Progenitor cell of endocrine pancreas (in vitro differentiated cells): ENCODE results near the gene RPP30. TPM values are rescaled to one million over a fixed set of nuclear protein-coding genes. Genes with fewer than 3 reads are reported as not detected.
A peak's percentile ranks its signal among the peaks of the same experiment; 100 is the strongest.

Experiments
- DNase-seq: peaks from one replicate; pipeline ENCODE4 v3.0.0; 2021; ENCODE audit warnings: low spot score; ENCODE audit not compliant: unreplicated experiment
- H3K27ac Mint-ChIP-seq: 2 replicates; pipeline ENCODE4 v1.8.0; 2021; ENCODE audit warnings: mild to moderate bottlenecking, moderate library complexity, mixed read lengths
- H3K27me3 Mint-ChIP-seq: 2 replicates; pipeline ENCODE4 v1.8.0; 2021; ENCODE audit warnings: mixed read lengths
- H3K36me3 Mint-ChIP-seq: 2 replicates; pipeline ENCODE4 v1.8.0; 2022; ENCODE audit warnings: mixed read lengths; ENCODE audit not compliant: insufficient read depth
- H3K4me1 Mint-ChIP-seq: 2 replicates; pipeline ENCODE4 v1.8.0; 2021; ENCODE audit warnings: low read depth, mixed read lengths
- H3K4me3 Mint-ChIP-seq: 2 replicates; pipeline ENCODE4 v1.8.0; 2021; ENCODE audit warnings: low read depth, mild to moderate bottlenecking, moderate library complexity, mixed read lengths
- H3K9me3 Mint-ChIP-seq: 2 replicates; pipeline ENCODE4 v1.8.0; 2021; ENCODE audit warnings: low read depth, mixed read lengths
- total RNA-seq: library from RNA; stranded (reverse); gene quantifications from 2 replicates; pipeline ENCODE4 v1.2.1, GENCODE V29; 2021
- TF ChIP-seq, protein P1 (sequence below): fragments of 200-600 bp; sonication (generic); IDR thresholded peaks from one replicate; pipeline ENCODE4 v1.5.0; 2021; ENCODE audit warnings: antibody characterized with exemption, mild to moderate bottlenecking; ENCODE audit not compliant: unreplicated experiment

Gene RPP30
- total RNA-seq, 1 donor from 2014 or later = 53.5 TPM

DNA sequence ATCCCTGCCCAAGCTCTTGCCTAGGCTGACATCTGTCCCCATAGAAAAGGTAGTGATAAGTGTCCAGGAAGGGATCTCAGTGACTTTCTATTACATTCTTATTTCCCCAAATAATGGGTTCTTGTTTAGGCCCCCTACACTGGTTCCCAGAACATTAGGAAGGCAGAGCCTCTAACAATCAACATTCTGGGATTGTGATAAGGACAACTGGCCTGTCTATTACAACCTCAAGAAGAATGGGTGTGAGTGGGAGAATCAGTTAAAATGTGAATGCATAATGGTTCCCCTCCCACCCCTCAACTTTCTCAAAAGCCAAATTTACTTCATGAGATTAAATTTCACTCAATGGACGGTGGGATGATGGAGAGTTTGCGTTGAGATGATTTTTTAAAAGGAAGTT, 55.5 kb downstream of the RPP30 start:
- DNase-seq = no peak
- no peaks in the 10 kb centered on the region for H3K9me3 Mint-ChIP-seq
- H3K27me3 Mint-ChIP-seq = peaks cover 26% of the 10 kb centered on the region
- H3K4me3 Mint-ChIP-seq = no peak overlapping the region
- peaks cover 25% of the 10 kb centered on the region for H3K4me1 Mint-ChIP-seq
- H3K36me3 Mint-ChIP-seq = no peaks in the 10 kb centered on the region
- TF ChIP-seq, protein P1, sequence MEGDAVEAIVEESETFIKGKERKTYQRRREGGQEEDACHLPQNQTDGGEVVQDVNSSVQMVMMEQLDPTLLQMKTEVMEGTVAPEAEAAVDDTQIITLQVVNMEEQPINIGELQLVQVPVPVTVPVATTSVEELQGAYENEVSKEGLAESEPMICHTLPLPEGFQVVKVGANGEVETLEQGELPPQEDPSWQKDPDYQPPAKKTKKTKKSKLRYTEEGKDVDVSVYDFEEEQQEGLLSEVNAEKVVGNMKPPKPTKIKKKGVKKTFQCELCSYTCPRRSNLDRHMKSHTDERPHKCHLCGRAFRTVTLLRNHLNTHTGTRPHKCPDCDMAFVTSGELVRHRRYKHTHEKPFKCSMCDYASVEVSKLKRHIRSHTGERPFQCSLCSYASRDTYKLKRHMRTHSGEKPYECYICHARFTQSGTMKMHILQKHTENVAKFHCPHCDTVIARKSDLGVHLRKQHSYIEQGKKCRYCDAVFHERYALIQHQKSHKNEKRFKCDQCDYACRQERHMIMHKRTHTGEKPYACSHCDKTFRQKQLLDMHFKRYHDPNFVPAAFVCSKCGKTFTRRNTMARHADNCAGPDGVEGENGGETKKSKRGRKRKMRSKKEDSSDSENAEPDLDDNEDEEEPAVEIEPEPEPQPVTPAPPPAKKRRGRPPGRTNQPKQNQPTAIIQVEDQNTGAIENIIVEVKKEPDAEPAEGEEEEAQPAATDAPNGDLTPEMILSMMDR = no peak
- no peak overlapping the region for H3K27ac Mint-ChIP-seq

DNA sequence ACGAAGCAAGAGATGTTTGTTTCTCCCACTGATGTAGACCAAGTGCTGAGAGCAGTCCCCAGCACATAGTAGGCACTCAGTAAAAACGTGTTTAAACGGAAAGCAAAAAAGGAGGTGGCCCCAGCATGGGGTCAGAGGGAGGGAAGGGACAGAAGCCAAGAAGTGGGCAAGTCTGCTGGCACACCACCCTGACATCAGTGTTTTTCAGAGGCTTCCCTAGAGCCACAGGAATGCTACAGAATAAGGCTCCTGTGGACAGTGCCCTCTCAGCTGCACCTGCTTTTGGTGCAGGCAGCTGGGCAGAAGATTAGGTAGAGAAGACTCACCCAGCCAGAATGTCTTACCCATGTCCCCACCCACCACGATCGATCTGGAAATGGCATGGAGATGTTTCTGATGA, 57.4 kb downstream of the RPP30 start:
- Mint-ChIP-seq H3K36me3 (no peaks in the 10 kb centered on the region), H3K9me3 (no peaks in the 10 kb centered on the region), H3K4me3 (no peak overlapping the region), H3K27ac (no peak overlapping the region), H3K27me3 (peaks cover 11% of the 10 kb centered on the region), H3K4me1 (peaks cover 25% of the 10 kb centered on the region)
- TF ChIP-seq, protein P1 = no peak
- no peak for DNase-seq

DNA sequence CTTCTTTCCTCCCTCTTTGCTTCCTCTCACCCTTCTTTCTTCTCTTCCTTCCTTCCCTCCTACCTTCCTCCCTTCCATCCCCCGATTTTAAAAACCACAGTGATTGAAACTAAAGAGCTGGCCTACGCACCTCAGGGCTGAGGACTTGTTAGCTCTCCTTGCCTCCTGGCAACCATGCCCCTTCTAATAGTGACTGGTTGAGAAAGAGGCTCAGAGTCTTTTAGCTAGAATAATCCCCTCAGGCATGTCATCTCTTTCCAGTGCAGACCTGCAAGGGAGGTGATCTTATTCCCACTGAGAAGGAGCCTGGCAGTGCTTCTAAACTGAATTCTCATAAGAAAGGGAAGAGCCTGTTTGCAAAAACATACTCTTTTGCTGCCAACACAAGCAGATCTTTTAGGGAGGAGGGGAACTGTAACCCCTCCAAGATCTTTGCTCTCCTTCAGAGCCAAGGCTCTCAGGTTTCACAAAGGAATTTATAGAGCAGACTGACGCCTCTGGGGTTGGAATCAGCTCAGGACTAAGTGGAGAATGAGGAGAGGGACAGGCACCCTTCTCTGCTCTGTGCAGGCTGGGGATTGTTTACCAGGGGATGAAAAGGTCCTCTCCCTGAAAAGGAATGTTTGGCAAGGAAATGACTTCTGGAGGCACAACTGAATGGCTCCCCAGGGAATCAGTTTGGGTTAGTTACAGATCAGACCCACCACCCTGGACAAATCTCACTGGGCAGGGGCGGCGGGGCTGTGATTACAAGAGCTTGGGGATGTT, 58.5 kb downstream of the RPP30 start:
- DNase-seq = no peak
- TF ChIP-seq, protein P1 = no peak
- Mint-ChIP-seq H3K4me3 (peak overlapping the region; percentile 7), H3K9me3 (no peaks in the 10 kb centered on the region), H3K4me1 (peaks cover 24% of the 10 kb centered on the region), H3K27me3 (peaks cover 11% of the 10 kb centered on the region), H3K36me3 (no peaks in the 10 kb centered on the region), H3K27ac (peak overlapping the region; percentile 92)

DNA sequence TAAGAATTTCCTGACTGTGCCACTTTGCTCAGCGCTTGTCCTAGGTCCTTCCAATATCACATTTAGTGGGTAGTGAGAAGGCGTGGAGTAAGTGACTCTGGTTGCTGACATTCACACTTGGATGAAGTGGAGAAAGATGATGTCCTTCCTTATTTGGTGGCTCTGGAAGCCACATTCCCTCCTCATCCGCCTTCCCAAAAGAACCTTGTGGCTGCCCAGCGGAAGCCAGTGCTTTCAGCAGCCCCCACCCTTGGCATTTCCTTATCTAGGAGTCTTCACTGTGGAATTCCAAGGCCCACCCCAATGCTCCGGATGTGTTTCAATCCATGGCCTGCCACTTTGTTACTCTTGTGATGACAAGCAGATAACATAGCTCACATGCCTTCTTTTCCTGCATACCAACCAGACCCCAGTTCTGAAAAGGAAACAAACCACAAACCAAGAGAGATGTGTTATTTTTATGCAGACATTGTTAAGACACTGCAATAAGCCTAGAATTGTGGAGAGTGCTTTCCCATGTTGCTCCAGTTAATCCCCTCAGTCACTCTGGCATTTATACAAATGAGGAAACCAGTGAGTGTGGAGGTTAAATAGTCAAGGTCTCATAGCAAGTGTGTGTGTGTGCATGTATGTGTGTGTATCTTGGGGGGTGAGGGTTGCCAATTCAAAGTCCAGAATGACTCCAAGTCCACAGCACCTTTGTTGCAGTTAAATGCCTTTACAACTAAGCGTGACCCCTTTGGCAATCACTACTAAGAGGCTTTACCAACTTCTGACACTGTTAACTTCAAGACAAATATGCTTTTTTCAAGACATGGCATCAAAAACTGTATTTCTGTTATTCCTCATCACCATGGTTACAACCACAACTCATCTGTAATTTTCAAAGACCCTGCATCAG, 59.4 kb downstream of the RPP30 start:
- TF ChIP-seq, protein P1 = no peak
- Mint-ChIP-seq H3K36me3 (no peaks in the 10 kb centered on the region), H3K4me3 (no peak overlapping the region), H3K4me1 (peaks cover 28% of the 10 kb centered on the region), H3K27ac (peak overlapping the region; percentile 92), H3K9me3 (no peaks in the 10 kb centered on the region), H3K27me3 (peaks cover 11% of the 10 kb centered on the region)
- DNase-seq = no peak

DNA sequence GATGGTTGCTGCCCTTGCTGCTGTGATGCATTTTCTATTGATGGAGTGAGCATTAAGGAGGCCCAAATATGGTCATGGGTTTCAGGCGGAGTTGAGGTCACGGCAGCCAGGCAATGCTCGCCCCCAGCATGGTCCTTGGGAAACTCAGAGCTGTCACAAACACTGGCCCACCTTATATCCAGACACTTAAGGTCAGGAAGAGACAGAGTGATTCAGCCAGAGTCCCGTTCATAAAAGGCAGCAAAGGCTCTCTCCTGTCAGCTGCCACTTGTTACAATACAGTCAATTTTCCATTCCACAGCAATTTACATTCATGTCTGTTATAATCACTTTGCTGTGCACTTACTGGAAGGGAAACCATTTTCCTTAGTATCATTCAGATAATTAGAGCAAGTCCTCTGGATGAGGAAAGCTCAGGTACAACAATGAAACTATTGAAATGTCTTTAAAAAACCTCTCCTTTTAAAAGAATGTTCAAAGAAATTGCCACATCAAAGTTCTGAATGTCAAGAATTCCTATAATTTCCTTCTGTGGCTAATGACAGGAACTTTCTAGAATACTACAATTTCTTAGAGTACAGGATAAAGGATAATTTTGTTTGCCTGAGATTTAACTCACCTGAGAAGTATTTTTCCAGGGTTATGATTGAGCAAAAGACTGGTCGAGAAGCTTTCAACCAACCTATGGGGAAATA, 64.0 kb downstream of the RPP30 start:
- H3K9me3 Mint-ChIP-seq = no peaks in the 10 kb centered on the region
- no peak for DNase-seq
- peaks cover 16% of the 10 kb centered on the region for H3K4me1 Mint-ChIP-seq
- H3K27ac Mint-ChIP-seq = no peak overlapping the region
- no peak overlapping the region for H3K4me3 Mint-ChIP-seq
- peaks cover 6% of the 10 kb centered on the region for H3K27me3 Mint-ChIP-seq
- TF ChIP-seq, protein P1 = no peak
- H3K36me3 Mint-ChIP-seq = no peaks in the 10 kb centered on the region
